ENCODE data around the gene CYFIP1. TPM values are rescaled to one million over a fixed set of nuclear protein-coding genes. Genes with fewer than 3 reads are reported as not detected.

Gene CYFIP1
- total and polyA plus RNA-seq, 2 of the 13 experiments (the other 11 are each of a cell fraction or from before 2014, with no cell fraction given): 38.1 to 58.3 TPM

DNA sequence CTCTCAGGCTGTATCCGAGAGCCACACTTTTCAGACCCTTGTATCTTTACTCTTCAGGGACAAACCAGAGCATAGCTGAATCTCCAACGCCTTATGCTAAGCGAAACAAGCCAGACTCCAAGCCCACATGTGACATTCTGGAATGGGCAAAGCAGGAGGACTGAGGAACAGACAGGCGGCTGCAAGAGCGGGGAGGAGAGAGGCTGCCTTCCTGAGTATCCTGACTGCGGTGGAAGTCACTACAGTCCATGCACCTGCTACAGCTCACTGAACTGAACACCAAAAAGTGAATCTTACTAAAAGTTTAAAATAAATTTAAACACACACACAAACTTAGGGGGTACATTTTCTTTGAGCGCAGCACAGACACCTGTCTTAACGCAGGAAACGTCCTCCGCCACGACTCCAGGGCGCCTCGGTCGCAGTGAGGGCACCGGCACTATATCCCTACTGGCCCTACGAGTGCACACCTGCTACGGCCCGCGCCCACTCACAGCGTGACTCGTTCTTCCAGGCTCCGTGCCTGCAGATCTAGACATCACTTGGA is 1.4 kb downstream of the CYFIP1 start (continued):
- TF ChIP-seq, protein P1, sequence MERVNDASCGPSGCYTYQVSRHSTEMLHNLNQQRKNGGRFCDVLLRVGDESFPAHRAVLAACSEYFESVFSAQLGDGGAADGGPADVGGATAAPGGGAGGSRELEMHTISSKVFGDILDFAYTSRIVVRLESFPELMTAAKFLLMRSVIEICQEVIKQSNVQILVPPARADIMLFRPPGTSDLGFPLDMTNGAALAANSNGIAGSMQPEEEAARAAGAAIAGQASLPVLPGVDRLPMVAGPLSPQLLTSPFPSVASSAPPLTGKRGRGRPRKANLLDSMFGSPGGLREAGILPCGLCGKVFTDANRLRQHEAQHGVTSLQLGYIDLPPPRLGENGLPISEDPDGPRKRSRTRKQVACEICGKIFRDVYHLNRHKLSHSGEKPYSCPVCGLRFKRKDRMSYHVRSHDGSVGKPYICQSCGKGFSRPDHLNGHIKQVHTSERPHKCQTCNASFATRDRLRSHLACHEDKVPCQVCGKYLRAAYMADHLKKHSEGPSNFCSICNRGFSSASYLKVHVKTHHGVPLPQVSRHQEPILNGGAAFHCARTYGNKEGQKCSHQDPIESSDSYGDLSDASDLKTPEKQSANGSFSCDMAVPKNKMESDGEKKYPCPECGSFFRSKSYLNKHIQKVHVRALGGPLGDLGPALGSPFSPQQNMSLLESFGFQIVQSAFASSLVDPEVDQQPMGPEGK (CRISPR knock-in tag; IDR thresholded peaks at IDR 0.05): no peak
- TF ChIP-seq, protein P2, sequence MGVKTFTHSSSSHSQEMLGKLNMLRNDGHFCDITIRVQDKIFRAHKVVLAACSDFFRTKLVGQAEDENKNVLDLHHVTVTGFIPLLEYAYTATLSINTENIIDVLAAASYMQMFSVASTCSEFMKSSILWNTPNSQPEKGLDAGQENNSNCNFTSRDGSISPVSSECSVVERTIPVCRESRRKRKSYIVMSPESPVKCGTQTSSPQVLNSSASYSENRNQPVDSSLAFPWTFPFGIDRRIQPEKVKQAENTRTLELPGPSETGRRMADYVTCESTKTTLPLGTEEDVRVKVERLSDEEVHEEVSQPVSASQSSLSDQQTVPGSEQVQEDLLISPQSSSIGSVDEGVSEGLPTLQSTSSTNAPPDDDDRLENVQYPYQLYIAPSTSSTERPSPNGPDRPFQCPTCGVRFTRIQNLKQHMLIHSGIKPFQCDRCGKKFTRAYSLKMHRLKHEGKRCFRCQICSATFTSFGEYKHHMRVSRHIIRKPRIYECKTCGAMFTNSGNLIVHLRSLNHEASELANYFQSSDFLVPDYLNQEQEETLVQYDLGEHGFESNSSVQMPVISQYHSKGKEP (CRISPR knock-in tag; IDR thresholded peaks at IDR 0.05): no peak
- TF ChIP-seq CEBPB (IDR thresholded peaks at IDR 0.05; ENCODE audit: borderline replicate concordance, low read depth, low read length): no peak
- TF ChIP-seq ZNF205 (CRISPR knock-in tag; IDR thresholded peaks at IDR 0.05): no peak
- TF ChIP-seq, protein P3, sequence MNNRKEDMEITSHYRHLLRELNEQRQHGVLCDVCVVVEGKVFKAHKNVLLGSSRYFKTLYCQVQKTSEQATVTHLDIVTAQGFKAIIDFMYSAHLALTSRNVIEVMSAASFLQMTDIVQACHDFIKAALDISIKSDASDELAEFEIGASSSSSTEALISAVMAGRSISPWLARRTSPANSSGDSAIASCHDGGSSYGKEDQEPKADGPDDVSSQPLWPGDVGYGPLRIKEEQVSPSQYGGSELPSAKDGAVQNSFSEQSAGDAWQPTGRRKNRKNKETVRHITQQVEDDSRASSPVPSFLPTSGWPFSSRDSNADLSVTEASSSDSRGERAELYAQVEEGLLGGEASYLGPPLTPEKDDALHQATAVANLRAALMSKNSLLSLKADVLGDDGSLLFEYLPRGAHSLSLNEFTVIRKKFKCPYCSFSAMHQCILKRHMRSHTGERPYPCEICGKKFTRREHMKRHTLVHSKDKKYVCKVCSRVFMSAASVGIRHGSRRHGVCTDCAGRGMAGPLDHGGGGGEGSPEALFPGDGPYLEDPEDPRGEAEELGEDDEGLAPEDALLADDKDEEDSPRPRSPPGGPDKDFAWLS (CRISPR knock-in tag; IDR thresholded peaks at IDR 0.05; ENCODE audit: borderline replicate concordance): no peak
- TF ChIP-seq ZBTB7B (CRISPR knock-in tag; IDR thresholded peaks at IDR 0.05): no peak
- TF ChIP-seq, protein P4, sequence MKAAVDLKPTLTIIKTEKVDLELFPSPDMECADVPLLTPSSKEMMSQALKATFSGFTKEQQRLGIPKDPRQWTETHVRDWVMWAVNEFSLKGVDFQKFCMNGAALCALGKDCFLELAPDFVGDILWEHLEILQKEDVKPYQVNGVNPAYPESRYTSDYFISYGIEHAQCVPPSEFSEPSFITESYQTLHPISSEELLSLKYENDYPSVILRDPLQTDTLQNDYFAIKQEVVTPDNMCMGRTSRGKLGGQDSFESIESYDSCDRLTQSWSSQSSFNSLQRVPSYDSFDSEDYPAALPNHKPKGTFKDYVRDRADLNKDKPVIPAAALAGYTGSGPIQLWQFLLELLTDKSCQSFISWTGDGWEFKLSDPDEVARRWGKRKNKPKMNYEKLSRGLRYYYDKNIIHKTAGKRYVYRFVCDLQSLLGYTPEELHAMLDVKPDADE (CRISPR knock-in tag; IDR thresholded peaks at IDR 0.05): no peak
- TF ChIP-seq YY1 (IDR thresholded peaks at IDR 0.05; ENCODE audit: insufficient read depth, insufficient replicate concordance, low read depth, low read length): no peak
- no peak for TF ChIP-seq GLI4 (CRISPR knock-in tag; IDR thresholded peaks at IDR 0.05; ENCODE audit: borderline replicate concordance)
- TF ChIP-seq, protein P5, sequence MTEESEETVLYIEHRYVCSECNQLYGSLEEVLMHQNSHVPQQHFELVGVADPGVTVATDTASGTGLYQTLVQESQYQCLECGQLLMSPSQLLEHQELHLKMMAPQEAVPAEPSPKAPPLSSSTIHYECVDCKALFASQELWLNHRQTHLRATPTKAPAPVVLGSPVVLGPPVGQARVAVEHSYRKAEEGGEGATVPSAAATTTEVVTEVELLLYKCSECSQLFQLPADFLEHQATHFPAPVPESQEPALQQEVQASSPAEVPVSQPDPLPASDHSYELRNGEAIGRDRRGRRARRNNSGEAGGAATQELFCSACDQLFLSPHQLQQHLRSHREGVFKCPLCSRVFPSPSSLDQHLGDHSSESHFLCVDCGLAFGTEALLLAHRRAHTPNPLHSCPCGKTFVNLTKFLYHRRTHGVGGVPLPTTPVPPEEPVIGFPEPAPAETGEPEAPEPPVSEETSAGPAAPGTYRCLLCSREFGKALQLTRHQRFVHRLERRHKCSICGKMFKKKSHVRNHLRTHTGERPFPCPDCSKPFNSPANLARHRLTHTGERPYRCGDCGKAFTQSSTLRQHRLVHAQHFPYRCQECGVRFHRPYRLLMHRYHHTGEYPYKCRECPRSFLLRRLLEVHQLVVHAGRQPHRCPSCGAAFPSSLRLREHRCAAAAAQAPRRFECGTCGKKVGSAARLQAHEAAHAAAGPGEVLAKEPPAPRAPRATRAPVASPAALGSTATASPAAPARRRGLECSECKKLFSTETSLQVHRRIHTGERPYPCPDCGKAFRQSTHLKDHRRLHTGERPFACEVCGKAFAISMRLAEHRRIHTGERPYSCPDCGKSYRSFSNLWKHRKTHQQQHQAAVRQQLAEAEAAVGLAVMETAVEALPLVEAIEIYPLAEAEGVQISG (CRISPR knock-in tag; IDR thresholded peaks at IDR 0.05): no peak
- TF ChIP-seq ZNF605 (CRISPR knock-in tag; IDR thresholded peaks at IDR 0.05): 0 out of 2 replicates have a peak, but pooled peaks have one; percentile 0
- TF ChIP-seq, protein P6, sequence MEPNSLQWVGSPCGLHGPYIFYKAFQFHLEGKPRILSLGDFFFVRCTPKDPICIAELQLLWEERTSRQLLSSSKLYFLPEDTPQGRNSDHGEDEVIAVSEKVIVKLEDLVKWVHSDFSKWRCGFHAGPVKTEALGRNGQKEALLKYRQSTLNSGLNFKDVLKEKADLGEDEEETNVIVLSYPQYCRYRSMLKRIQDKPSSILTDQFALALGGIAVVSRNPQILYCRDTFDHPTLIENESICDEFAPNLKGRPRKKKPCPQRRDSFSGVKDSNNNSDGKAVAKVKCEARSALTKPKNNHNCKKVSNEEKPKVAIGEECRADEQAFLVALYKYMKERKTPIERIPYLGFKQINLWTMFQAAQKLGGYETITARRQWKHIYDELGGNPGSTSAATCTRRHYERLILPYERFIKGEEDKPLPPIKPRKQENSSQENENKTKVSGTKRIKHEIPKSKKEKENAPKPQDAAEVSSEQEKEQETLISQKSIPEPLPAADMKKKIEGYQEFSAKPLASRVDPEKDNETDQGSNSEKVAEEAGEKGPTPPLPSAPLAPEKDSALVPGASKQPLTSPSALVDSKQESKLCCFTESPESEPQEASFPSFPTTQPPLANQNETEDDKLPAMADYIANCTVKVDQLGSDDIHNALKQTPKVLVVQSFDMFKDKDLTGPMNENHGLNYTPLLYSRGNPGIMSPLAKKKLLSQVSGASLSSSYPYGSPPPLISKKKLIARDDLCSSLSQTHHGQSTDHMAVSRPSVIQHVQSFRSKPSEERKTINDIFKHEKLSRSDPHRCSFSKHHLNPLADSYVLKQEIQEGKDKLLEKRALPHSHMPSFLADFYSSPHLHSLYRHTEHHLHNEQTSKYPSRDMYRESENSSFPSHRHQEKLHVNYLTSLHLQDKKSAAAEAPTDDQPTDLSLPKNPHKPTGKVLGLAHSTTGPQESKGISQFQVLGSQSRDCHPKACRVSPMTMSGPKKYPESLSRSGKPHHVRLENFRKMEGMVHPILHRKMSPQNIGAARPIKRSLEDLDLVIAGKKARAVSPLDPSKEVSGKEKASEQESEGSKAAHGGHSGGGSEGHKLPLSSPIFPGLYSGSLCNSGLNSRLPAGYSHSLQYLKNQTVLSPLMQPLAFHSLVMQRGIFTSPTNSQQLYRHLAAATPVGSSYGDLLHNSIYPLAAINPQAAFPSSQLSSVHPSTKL (CRISPR knock-in tag; IDR thresholded peaks at IDR 0.05): 0 out of 2 replicates have a peak, but pooled peaks have one; percentile 6
- 0 out of 2 replicates have a peak, but pooled peaks have one; percentile 25 for TF ChIP-seq FOXC1 (CRISPR knock-in tag; IDR thresholded peaks at IDR 0.05; ENCODE audit: borderline replicate concordance)
- TF ChIP-seq MTF1 (CRISPR knock-in tag; IDR thresholded peaks at IDR 0.05): no peak
- no peak for TF ChIP-seq ZNF430 (CRISPR knock-in tag; IDR thresholded peaks at IDR 0.05)
- TF ChIP-seq NCOA1 (CRISPR knock-in tag; IDR thresholded peaks at IDR 0.05): no peak
